OCI-LY7 (cell line): ENCODE measurements around the gene SAXO1.

Experiments
- EZH2phosphoT487 ChIP-seq: fragments of 200-600 bp; sonication (generic); IDR thresholded peaks from 2 replicates; pipeline ENCODE4 v1.6.1; 2018; ENCODE audit warnings: low read depth, borderline replicate concordance, mild to moderate bottlenecking, mixed run types, antibody characterized with exemption, low read length, moderate library complexity, mixed read lengths
- TF ChIP-seq, protein P1 (sequence below): fragments of 200-600 bp; sonication (generic); conservative IDR thresholded peaks from 2 replicates; pipeline ENCODE4 v1.5.1; 2014; ENCODE audit warnings: mild to moderate bottlenecking, antibody characterized with exemption, low read length, moderate library complexity, mixed read lengths

DNA sequence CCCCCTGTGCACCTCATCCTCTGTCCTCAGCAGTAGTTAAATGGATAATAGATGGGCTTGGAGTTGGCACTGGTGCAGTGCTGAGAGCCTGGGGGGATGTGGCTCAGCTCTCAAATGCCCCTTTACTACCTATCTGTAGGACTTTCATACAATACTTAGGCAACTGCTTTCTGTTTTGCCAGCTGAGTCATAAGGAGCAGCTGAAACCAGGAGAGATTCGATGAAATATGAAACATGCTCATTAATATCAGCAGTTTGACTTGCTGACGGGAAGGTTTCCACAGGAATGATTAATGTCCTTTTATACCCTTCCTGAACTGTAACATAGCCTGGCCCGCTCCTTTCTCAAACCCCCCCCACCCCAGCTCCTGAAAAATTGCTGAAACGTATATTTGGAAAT lies 142.6 kb downstream of the SAXO1 start:
- TF ChIP-seq, protein P1, sequence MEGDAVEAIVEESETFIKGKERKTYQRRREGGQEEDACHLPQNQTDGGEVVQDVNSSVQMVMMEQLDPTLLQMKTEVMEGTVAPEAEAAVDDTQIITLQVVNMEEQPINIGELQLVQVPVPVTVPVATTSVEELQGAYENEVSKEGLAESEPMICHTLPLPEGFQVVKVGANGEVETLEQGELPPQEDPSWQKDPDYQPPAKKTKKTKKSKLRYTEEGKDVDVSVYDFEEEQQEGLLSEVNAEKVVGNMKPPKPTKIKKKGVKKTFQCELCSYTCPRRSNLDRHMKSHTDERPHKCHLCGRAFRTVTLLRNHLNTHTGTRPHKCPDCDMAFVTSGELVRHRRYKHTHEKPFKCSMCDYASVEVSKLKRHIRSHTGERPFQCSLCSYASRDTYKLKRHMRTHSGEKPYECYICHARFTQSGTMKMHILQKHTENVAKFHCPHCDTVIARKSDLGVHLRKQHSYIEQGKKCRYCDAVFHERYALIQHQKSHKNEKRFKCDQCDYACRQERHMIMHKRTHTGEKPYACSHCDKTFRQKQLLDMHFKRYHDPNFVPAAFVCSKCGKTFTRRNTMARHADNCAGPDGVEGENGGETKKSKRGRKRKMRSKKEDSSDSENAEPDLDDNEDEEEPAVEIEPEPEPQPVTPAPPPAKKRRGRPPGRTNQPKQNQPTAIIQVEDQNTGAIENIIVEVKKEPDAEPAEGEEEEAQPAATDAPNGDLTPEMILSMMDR, result no peak
- no peak for TF ChIP-seq EZH2phosphoT487
